Thyroid gland (tissue), 4 donors: ENCODE data around the gene GFRA4. TPM values are rescaled to one million over a fixed set of nuclear protein-coding genes. Genes with fewer than 3 reads are reported as not detected.

Experiments
- DNase-seq, 2 donors: peaks; one replicate each; pipeline ENCODE4 v3.0.0-alpha.2; 2019
- H3K27ac ChIP-seq, 3 donors: fragments of 200-600 bp; sonication (generic); 1 replicate in 2 of 3; 2 replicates in 1 of 3; pipeline ENCODE4 v1.5.1; 2016 to 2019; ENCODE audit warnings: mild to moderate bottlenecking in 1 of 3, moderate library complexity in 1 of 3
- H3K27me3 ChIP-seq: fragments of 200-600 bp; sonication (generic); one replicate; pipeline ENCODE4 v1.5.1; 2019
- H3K36me3 ChIP-seq, 2 donors: fragments of 200-600 bp; sonication (generic); one replicate each; pipeline ENCODE4 v1.5.1; 2016 to 2019
- H3K4me1 ChIP-seq, 2 donors: fragments of 200-600 bp; sonication (generic); one replicate each; pipeline ENCODE4 v1.5.1; 2017 to 2019
- H3K4me3 ChIP-seq, 3 donors: fragments of 200-600 bp; sonication (generic); replicated peaks in 1 of 3; 1 replicate in 2 of 3; 2 replicates in 1 of 3; pipeline ENCODE4 v1.5.1; 2016; ENCODE audit warnings: mild to moderate bottlenecking in 1 of 3
- H3K9me3 ChIP-seq: fragments of 200-600 bp; sonication (generic); one replicate; pipeline ENCODE4 v1.5.1; 2017
- POLR2A ChIP-seq, 2 donors: fragments of 450-650 bp; IDR thresholded peaks; one replicate each; pipeline ENCODE4 v1.6.1; 2017; ENCODE audit warnings: antibody characterized with exemption in 2 of 2, mild to moderate bottlenecking in 2 of 2, moderate library complexity in 1 of 2
- WGBS, 2 donors: methylation state at CpG; one replicate each; pipeline ENCODE4 v1.1.5; 2017; 5-methylcytosine and 5-hydroxymethylcytosine counted together
- intact Hi-C: fragments of 100-400 bp; cut with DNase I; formaldehyde crosslinking; loops from one replicate; pipeline ENCODE4 v1.15.1; 2023
- total RNA-seq, 4 donors: library from RNA; depleted of rRNA; stranded (reverse); fragments of >200 nt; gene quantifications; one replicate each; pipeline ENCODE4 v1.2.3, GENCODE V29; 2016
- TF ChIP-seq, protein P1 (sequence below), 6 experiments: fragments of 200-600 bp in 3 of 6; fragments of 450-650 bp in 3 of 6; sonication (generic) in 3 of 6; IDR thresholded peaks; one replicate each; pipeline ENCODE4 v1.5.1; 2016 to 2019; ENCODE audit warnings: antibody characterized with exemption in 6 of 6, mild to moderate bottlenecking in 2 of 6, inconsistent platforms in 1 of 6, moderate library complexity in 1 of 6

Gene GFRA4
- total RNA-seq, 4 donors from 2014 or later, result 0.81 to 3.0 (median 3.0) TPM; not detected in 1

DNA sequence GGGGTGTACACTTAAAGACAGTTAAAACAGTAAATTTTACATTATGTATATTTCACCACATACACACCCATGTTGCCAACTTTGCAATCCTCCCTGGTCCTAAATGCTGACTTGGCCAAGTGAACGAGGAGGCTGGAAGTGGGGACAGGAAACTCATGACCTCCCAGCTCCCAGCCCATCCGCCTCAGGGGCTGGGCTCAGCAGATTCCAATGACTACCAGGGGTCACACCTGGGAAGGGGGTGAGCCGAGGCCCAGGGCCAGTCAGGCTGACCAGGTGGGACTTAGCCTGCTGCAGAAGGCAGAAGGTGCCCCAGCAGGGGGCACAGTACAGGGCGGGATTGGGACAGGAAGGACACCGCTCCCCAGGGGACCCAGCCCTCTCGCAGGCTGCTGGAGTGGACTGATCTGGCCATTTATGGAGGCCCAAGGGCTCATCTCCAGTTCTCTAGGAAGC is 46.8 kb upstream of the GFRA4 start:
- Histone ChIP-seq H3K27me3 (no peaks in the 10 kb centered on the region), H3K36me3 (no peaks in the 10 kb centered on the region), H3K4me3 (no peak overlapping the region), H3K4me1 (peaks cover 0 to 12% of the 10 kb centered on the region in 2 donors), H3K9me3 (no peaks in the 10 kb centered on the region), H3K27ac (peak overlapping the region in 1 of 3 donors; percentile 0)
- 52 to 73% methylated on average over 3 to 5 of the region's 6 CpGs for WGBS, 2 donors
- TF ChIP-seq POLR2A (IDR thresholded peaks at IDR 0.05), result no peak
- TF ChIP-seq, protein P1, sequence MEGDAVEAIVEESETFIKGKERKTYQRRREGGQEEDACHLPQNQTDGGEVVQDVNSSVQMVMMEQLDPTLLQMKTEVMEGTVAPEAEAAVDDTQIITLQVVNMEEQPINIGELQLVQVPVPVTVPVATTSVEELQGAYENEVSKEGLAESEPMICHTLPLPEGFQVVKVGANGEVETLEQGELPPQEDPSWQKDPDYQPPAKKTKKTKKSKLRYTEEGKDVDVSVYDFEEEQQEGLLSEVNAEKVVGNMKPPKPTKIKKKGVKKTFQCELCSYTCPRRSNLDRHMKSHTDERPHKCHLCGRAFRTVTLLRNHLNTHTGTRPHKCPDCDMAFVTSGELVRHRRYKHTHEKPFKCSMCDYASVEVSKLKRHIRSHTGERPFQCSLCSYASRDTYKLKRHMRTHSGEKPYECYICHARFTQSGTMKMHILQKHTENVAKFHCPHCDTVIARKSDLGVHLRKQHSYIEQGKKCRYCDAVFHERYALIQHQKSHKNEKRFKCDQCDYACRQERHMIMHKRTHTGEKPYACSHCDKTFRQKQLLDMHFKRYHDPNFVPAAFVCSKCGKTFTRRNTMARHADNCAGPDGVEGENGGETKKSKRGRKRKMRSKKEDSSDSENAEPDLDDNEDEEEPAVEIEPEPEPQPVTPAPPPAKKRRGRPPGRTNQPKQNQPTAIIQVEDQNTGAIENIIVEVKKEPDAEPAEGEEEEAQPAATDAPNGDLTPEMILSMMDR (IDR thresholded peaks at IDR 0.05), result no peak
- intact Hi-C loops, result no loop called here
- DNase-seq, result no peak

DNA sequence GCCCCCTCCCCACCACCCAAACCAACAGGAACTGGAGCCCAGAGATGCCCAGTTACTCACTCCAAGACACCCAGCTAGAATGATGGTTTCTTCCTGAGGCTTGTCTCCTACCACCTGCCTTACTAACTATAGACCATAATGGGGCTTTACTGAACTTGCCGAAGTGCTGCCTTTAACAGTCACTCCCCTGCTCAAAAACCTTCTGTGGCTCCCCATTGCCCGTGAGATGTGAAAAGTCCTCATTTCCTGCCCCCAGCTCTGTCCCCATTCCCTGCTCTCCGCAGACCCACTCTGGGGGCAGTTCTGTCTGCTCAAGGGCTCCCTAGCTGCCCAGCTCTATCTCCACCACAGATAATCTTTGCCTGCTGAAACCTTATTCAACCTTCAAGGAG is 44.3 kb upstream of the GFRA4 start:
- Histone ChIP-seq H3K27me3 (no peaks in the 10 kb centered on the region), H3K9me3 (no peaks in the 10 kb centered on the region), H3K4me1 (peaks cover 0 to 12% of the 10 kb centered on the region in 2 donors), H3K27ac (no peak overlapping the region), H3K36me3 (no peaks in the 10 kb centered on the region), H3K4me3 (no peak overlapping the region)
- no peak for TF ChIP-seq POLR2A (IDR thresholded peaks at IDR 0.05)
- TF ChIP-seq, protein P1 (IDR thresholded peaks at IDR 0.05), result no peak
- DNase-seq, result no peak
- intact Hi-C loops, result loop anchor here (2.0 kb wide), 1 partner anchor 31 kb away; no protein-coding TSS in a partner anchor
- 91 to 98% methylated on average over 3 of the region's 3 CpGs for WGBS, 2 donors

DNA sequence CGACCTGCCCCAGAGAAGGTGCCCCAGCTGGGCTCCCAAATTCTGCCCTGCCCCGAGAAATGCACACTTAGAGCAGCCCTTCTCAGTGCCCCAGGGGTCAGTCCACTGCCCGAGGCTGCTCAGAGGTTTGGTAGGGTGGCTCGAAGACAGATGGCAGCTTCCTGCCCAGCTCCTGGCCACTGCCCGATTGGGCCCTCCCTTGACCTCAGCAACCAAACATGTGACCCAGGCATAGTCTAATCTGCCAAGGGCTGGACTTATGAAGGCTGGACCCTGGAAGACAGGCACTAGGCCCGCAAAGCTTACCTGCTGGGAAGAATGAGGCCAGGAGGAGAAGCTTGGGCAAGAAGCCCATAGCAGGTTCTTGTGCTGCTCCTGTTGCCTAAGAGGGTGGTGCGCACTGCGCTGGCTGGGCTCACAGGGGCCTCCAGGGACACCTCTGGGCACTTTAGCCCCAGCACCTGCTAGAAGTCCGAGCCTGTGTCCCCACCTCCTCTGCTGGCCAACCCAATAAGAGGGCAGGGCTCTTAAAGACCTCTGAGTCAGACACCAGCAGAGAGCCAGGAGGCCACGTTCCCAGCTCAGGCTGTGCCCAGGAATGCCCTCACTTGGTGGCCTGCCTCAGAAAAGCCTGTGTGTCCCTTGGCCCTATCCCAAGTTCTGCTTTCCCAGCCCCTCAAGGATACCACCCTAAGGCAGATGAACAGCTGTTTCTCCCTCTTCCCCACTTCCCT is 43.7 kb upstream of the GFRA4 start:
- Histone ChIP-seq H3K4me1 (peaks cover 0 to 12% of the 10 kb centered on the region in 2 donors), H3K4me3 (no peak overlapping the region), H3K9me3 (no peaks in the 10 kb centered on the region), H3K27ac (no peak overlapping the region), H3K36me3 (no peaks in the 10 kb centered on the region), H3K27me3 (no peaks in the 10 kb centered on the region)
- no peak for TF ChIP-seq POLR2A (IDR thresholded peaks at IDR 0.05)
- TF ChIP-seq, protein P1 (IDR thresholded peaks at IDR 0.05), result no peak
- peak; percentile 58 to 68 for DNase-seq
- 59 to 61% methylated on average over 5 of the region's 10 CpGs for WGBS, 2 donors
- intact Hi-C loops, result loop anchor here (2.0 kb wide), 1 partner anchor 30 kb away; no protein-coding TSS in a partner anchor

DNA sequence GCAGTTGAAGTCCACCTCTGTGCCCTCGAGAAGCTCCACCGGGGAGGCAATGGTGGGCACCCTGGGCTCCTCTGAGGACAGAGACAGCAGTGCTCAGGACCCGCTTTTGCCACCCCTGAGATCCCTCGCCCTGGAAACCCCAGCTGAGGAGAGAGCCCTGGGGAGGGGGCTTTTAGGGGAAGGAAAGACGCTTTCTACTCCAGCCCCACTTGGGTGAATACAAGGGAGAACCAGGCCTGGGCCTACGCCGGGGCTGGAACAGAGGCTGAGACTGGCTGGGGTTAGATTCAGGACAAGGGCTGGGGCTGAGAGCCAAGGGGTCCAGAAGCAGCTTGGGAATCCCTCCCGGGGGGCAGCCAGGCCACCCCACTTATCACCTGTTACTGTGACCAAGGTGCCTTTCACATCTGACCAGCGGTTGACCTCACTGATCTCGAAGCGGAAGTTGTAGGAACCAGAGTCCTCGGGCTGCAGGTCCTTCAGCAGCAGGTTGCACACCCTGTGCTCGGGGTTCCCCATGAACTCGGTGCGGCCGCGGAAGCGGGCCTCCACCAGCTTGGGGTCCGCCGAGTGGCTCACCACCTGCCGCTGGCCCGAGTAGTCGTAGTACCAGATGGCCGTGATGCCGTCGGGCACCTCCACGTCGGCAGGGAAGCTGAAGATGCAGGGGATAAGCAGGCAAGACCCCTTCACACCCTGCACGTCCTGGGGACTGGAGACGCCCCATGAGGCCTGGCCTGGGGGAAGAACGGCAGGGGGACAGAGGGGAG is 43.0 kb upstream of the GFRA4 start:
- H3K9me3 ChIP-seq, result no peaks in the 10 kb centered on the region
- WGBS, 2 donors, result 95% methylated on average over 19 to 21 of the region's 31 CpGs
- H3K36me3 ChIP-seq, result no peaks in the 10 kb centered on the region
- no peak overlapping the region for H3K27ac ChIP-seq
- no peaks in the 10 kb centered on the region for H3K27me3 ChIP-seq
- H3K4me1 ChIP-seq, result peaks cover 0 to 11% of the 10 kb centered on the region in 2 donors
- H3K4me3 ChIP-seq, result no peak overlapping the region
- intact Hi-C loops, result loop anchor here (2.0 kb wide), 1 partner anchor 29 kb away; no protein-coding TSS in a partner anchor
- no peak for DNase-seq
- TF ChIP-seq POLR2A (IDR thresholded peaks at IDR 0.05), result no peak
- TF ChIP-seq, protein P1 (IDR thresholded peaks at IDR 0.05), result no peak
